GM19023 (cell line): ENCODE results near the gene GOLGA6L1.
"Not testable (repeated sequence)": the region's sequence is repeated elsewhere in the genome, so short reads cannot be mapped to it uniquely, and the experiment has no call there.

ENCODE experiments used
- ATAC-seq: cut with Tn5 transposase; IDR thresholded peaks from one replicate; pipeline ENCODE4 v1.9.1; 2021; ENCODE audit warnings: mild to moderate bottlenecking, moderate library complexity; ENCODE audit not compliant: unreplicated experiment

Gene GOLGA6L1, protein sequence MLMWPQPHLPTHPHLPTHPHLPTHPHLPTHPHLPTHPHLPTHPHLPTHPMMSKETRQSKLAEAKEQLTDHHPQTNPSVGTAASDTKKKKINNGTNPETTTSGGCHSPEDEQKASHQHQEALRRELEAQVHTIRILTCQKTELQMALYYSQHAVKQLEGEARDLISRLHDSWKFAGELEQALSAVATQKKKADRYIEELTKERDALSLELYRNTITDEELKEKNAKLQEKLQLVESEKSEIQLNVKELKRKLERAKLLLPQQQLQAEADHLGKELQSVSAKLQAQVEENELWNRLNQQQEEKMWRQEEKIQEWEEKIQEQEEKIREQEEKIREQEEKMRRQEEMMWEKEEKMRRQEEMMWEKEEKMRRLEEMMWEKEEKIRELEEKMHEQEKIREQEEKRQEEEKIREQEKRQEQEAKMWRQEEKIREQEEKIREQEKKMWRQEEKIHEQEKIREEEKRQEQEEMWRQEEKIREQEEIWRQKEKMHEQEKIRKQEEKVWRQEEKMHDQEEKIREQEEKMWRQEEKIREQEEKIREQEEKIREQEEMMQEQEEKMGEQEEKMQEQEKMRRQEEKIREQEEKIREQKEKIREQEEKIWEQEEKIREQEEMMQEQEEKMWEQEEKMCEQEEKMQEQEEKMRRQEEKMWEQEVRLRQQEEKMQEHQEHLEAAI

DNA sequence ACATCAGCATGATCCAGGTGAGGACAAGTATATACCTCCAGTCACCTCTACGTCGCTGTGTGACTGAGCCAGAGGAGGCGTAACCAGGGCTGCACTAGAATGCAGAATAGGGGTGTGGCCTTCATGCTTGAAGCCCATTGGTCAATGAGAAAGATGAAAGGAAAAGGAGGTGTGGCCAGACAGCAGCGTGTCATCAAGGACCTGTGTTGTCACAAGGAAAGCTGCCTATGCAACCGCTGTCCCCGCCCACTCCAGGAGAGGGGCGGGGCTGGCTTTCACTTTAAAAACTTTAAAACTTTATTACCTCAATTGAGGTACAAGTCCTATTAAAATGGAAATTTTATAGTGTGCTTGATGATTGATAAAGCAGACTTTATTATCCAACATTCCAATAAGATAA lies at the start of gene GOLGA6L1:
Gene GOLGA6L1, minus strand, starts transcription at position 101 of the 400 bp plus-strand sequence. Its CDS starts 91 bp downstream, at position 10.
- ATAC-seq, result not testable (repeated sequence)

DNA sequence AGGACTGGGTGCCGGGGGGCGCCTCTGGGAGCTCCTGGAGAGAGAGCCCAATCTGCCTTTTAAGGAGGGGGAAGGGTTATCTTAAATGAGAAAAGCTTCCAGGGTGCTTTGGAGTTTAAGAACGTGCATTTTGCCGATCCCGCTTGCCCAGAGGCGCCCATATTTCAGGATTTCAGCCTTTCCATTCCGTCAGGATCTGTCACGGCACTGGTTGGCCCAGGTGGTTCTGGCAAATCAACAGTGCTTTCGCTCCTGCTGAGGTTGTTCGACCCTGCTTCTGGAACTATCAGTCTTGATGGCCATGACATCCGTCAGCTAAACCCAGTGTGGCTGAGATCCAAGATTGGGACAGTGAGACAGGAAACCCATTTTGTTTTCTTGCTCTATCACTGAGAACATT lies 44.6 kb upstream of the GOLGA6L1 start:
- not testable (repeated sequence) for ATAC-seq

DNA sequence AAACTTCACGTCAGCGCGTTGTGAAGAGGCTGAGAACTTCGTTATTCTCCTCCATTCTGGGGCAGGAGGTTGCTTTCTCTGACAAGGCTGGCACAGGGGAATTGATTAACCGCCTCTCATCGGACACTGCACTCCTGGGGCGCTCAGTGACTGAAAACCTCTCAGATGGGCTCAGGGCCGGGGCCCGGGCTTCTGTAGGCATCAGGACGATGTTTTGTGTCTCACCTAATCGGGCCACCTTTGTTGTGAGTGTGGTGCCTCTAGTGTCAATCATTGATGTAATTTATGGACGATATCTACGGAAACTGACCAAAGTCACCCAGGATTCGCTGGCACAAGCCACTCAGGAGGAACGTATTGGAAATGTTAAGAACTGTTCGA lies 43.9 kb upstream of the GOLGA6L1 start:
- ATAC-seq, result not testable (repeated sequence)

DNA sequence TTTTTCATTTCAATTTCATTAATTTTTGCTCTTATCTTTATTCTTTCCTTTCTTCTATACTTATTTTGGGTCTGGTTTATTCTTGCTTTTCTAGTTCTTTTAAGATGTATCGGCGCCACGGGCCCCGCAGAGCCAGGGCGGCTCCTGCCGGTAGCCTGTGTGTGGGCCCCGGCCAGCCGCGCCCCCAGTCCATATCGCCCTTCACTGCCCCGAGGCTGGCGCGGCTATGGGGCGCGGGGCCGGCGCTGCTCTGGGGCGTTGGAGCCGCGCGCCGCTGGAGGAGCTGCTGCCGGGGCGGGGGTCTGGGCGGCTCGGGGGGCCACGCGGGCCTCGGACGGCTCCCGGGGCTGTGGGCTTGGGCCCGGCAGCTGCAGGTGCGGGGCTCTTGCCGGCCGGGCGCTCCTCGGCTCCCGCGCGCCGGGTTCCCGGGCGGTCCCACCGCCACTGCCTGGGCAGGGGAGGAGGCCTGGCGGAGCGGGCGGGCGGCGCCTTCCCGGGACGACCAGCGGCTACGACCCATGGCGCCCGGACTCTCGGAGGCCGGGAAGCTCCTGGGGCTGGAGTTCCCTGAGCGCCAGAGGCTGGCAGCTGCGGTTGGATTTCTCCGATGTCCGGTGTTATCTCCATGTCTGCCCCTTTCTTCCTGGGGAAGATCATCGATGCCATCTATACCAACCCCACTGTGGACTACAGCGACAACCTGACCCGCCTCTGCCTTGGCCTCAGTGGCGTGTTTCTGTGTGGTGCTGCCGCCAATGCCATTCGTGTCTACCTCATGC lies 43.3 kb upstream of the GOLGA6L1 start:
- ATAC-seq, result not testable (repeated sequence)

DNA sequence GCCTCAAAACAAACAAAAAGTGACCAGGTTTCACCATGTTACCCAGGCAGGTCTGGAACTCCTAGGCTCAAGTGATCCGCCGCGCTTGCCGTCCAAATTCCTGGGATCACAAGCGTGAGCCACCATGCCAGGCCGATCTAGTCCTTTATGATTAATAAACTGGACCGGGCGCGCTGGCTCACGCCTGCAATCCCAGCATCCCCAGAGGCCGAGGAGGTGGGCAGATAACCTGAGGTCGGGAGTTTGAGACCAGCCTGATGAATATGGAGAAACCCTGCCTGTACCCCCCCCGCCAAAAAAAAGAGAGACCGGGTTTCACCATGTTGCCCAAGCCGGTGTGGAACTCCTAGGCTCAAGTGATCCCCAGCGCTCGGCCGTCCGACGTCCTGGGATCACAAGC lies 40.1 kb upstream of the GOLGA6L1 start:
- not testable (repeated sequence) for ATAC-seq

DNA sequence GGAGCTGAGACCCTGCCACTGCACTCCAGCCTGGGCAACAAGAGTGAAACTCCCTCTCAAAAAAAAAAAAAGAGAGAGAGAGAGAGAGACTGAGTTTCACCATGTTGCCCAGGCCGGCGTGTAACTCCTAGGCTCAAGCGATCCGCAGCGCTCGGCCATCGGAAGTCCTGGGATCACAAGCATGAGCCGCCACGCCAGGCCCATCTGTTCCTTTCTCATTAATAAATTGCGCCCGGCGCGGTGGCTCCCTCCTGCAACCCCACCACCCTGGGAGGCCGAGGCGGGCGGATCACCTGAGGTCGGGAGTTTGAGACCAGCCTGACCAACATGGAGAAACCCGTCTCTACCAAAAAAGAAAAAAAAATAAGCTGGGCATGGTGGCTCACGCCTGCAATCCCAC lies 39.0 kb upstream of the GOLGA6L1 start:
- not testable (repeated sequence) for ATAC-seq

DNA sequence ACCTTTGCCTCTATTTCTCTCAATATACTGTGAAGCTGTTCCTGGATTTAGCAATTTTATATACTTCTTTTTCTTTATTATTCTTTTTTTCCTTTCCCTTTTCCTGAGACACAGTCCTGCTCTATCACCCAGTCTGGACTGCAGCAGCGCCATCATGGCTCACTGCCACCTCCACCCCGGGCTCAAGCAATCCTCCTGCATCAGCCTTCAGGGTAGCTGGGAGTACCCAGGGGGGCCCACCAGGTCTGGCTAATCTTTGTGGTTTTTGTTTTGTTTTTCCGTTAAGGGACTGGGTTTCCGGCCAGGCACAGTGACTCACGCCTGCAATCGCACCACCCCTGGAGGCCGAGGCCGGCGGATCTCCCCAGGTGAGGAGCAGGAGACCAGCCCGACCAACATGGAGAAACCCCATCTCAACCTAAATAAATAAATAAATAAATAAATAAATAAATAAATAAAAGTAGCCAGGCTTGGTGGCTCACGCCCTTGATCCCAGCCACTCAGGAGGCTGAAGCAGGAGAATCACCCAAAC lies 38.1 kb upstream of the GOLGA6L1 start:
- not testable (repeated sequence) for ATAC-seq

DNA sequence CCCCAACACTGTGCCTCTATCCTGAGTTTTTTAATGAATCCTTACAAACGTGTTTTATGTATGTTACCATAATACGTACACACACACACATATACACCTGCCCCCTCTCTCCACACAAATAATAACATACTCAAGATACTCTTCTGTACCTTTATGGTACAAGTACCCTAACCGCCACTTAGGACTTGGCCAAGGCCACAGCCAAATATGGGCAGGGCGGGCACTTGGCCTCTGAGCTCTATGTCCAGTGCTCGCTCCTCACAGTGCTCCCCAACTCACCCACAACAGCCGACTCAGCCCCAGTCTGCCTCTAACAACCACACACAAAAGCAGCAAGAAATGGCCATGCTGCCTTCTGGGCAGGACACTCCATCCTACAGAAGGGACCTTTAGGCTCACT lies 3.8 kb downstream of the GOLGA6L1 start:
- not testable (repeated sequence) for ATAC-seq

DNA sequence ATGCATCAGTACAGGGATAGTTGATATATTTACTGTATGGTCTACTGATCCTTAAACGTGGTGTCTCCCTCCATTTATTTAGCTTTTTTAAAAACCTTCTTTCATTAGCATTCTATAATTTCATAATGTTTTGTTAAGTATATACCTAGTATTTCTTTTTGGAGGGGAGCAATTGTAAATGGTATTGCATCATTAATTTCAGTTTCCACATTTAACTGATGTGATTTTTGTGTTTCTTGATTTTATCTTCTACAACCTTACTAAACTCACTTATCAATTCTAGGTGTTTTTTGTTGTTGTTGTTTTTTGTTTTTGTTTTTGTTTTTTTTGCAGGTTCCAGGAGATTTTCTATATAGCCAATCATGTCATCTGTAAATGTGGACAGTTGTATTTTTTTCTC lies 18.4 kb downstream of the GOLGA6L1 start:
- no peak for ATAC-seq

DNA sequence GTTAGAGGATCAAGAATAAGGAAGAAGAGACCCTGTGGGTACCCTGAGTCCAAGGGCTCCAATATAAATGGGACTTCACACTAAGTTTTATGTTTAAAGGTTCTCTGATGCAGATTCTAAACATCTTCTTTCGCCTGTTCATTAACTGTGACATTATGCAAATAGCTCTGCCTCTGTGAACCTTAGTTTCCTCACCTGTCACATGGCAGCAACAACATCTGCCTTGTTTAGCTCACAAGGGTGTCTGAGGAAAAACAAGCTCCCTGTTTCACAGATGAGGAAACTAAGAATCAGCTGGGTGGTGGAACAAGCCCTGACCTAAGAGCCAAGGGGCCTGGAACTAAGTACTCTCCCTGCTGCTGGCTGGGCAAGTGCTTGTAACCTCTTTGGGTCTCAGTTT lies 40.8 kb downstream of the GOLGA6L1 start:
- ATAC-seq, result no peak

DNA sequence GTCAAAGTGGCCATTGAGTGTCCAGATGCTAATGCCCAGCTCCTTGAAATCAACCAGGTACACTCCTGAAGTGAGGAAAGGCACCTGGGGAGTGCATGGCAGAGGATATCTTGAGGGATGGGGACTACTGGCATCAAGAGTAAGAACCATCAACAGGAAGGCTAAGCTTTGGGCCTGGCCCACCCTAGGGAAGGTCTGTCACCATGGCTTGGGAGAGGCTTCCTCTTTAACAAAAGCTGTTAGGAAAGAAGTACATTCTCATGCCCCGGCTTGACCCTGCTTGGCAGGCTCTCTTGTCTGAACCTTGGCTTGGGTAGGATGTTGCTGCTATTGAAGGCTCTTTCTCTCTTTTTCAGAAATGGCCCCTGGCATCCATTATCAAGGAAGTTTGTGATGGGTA lies 53.5 kb downstream of the GOLGA6L1 start:
- no peak for ATAC-seq

DNA sequence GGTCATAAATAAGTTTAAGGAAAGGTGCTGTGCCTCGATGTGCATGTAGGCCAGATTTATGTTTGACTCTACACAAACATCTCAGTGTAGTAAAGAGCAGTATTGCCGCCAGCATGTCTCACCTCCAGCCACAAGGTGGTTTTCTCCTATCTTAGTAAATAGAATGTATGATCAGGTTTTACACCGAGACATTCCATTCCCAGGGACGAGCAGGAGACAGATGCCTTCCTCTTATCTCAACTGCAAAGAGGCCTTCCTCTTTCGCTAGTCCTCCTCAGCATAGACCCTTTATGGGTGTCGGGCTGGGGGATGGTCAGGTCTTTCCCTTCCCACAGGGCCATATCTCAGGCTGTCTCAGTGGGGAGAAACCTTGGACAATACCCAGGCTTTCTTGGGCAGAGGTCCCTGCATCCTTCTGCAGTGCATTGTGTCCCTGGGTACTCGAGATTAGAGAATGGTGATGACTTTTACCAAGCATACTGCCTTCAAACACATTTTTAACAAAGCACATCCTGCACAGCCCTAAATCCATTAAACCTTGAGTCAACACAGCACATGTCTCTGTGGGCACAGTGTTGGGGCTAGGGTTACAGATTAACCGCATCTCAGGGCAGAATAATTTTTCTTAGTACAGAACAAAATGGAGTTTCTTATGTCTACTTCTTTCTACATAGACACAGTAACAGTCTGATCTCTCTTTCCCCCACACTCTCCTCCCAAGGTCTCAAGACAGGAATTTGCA lies 54.5 kb downstream of the GOLGA6L1 start:
- ATAC-seq, result not testable (repeated sequence)

DNA sequence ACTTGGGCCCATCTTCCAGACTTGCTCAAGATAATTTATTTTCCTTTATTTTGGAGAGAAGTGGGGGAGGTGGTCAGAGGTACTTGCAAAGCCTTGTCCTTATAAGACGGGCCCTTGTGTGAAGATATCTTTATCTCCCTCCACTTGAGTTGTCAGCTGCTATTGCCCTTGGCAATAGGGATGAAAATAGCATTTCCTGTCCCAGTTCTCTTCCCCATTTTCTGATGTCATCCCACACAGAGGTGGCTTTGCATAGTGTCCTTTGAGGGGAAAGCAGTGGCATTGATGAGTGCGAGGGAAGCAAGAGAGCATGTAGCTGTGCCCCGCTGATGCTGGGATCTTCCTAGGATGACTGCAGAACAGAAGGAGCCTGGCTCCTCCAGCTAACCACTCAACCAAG lies 55.4 kb downstream of the GOLGA6L1 start:
- no peak for ATAC-seq

DNA sequence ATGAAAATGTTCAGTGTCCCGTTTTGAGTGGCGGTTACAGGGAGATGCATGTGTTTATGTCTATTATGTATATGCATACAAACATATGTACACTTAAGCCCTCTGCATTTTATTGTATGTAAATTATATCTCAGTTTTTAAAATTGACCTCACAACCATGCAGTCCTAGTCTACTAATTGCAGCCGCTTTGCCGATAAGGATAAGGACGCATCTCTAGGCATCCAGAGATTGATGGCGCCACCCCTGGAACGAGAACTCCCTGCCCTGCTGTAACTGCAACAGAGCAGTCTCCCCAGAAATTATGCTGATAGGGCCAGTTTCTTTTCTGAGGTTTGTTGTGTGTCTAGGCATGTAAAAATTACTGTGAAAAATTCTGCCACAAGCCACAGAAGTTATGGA lies 56.9 kb downstream of the GOLGA6L1 start:
- no peak for ATAC-seq
